GM12875 (cell line): ENCODE data around the gene GLOD5.

ENCODE experiments used
- H3K4me3 ChIP-seq: one replicate; pipeline ENCODE4 v1.5.1; 2011; ENCODE audit warnings: low read depth, low read length, control low read depth
- CTCF ChIP-seq: IDR thresholded peaks from 2 replicates; pipeline ENCODE4 v1.5.1; 2011; ENCODE audit warnings: low read depth, mild to moderate bottlenecking, control low read depth, inconsistent platforms, low read length, moderate library complexity, borderline replicate concordance; ENCODE audit not compliant: insufficient read depth

GLOD5 gene

DNA sequence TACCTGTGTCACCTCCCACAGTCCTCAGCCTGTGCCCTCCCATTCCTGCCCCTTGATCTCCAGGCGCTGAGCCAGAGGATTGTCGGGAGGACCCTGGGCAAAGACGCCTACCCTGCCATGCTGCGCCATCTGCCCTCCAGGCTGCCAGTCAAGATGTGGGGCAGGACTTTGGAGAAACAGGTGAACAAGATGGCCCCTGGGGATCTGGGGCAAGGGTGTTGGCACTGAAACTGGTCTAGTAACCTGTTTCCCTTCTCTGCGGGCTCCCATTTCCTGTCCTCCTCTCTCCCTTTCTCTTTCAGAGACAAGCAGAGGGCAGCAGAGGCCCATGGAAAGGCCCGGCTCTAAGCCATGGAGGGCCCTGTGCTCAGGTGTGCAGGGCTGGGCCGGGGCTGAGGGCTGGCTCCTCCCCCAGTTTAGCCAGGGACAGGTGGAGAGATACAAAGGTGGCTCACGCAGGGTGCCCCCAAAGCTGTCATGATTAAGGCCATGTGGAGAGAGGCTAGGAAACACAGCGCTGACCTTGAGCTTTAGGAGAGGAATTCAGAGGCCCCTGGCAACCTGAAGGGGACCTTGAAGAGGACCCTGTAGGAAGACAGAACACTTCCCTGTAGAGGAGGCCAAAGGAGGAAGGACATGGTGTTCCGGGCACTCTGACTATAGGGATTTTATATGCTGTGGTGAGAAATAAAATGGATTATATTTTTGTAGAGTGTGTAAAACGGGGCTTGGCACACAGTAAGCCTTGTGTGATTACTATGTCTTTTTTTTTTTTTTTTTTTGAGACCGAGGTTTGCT, at the start of gene GLOD5:
Gene GLOD5 (plus strand): TSS at position 74 of the 798 bp plus-strand sequence. CDS start 44 bp downstream, at position 118.
- TF ChIP-seq CTCF, result no peak
- H3K4me3 ChIP-seq, result no peak within 1 kb of the TSS

DNA sequence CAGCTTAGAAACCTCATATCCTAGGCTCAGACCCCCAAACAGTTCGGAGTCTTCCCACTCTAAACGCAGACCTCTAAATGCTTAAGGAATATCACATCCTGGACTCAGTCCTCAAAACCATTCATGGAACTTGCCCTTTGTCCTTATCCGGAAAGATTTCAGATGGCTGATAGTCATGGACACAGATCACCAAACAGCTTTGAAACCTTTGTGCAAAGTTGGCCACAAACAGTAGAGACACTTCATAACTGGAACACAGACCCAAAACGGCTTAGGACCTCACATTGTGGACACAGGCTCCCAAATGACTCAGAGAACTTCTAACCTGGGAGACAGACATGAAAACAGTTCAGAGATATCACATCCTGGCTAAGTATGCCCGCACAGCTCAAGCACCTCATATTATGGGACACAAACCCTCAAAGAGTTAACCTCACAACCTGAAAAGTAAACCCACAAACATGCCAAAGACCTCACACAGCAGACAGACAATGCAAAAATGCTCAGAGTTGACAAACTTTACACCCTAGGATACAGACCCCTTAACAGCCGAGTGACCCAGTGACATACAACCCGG, 49.5 kb upstream of the GLOD5 start:
- no peak overlapping the region for H3K4me3 ChIP-seq
- no peak for TF ChIP-seq CTCF

DNA sequence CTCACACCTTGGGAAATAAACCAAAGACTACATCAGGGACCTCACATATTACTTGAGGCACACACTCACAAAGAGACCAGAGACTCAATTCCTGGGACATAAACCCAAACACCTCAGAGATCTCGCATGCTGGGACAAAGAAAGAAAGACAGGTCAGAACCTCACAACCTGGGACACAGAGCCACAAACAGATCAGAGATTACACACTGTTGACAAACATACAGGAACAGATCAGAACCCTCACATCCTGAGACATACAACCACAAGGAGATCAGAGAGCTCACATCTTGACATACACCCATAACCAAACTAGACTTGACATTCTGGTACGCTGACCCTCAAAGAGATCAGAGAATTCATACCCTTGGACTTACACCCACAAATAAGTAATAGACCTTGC, 47.7 kb upstream of the GLOD5 start:
- no peak overlapping the region for H3K4me3 ChIP-seq
- TF ChIP-seq CTCF, result no peak

DNA sequence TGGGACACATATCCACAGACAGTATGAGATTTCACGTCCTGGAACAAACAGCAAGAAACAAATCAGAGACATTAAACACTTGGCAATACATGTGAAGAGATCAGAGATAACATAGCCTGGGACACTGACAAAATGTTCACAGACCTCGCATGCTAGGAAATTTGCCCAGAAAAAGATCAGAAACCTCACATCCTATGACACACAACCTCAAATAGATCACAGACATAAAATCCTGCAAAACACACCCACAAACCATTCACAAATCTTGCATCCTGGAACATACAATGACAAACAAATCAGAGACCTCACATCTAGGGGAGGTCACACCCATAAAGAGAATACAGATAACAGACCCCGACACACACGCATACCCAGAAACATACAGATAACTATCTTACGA, 47.0 kb upstream of the GLOD5 start:
- TF ChIP-seq CTCF, result no peak
- H3K4me3 ChIP-seq, result no peak overlapping the region

DNA sequence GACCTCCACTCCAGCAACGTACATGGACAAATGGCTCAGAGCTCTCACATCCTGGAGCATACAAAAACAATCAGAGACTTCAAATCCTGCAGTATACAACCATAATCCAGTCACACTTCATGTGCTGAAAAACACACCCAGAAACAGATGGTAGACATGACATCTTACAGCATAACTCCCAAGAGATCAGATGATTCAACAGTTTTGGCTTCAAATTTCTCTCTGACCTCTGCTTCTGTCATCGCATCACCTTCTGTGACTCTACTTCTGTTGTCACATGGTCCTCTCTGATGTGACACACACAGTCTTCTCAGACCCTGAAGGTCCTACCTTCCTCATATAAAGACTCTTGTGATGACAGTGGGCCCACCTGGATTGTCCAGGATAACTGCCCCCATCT, 46.5 kb upstream of the GLOD5 start:
- H3K4me3 ChIP-seq, result no peak overlapping the region
- no peak for TF ChIP-seq CTCF

GRCh38 chrX:48715876-48716502, 45.6 kb upstream of the GLOD5 start:
- no peak overlapping the region for H3K4me3 ChIP-seq
- TF ChIP-seq CTCF, result no peak

GRCh38 chrX:48719958-48720357, 41.6 kb upstream of the GLOD5 start:
- H3K4me3 ChIP-seq, result no peak overlapping the region
- TF ChIP-seq CTCF, result no peak
